Brain microvascular endothelial cell (primary cell): ENCODE data around the gene RDH8.

Source experiments
- DNase-seq: peaks from one replicate; pipeline ENCODE4 v3.0.0-alpha.2; 2020
- H3K27ac ChIP-seq: fragments of 250-450 bp; sonication (Bioruptor Pico); 2 replicates; pipeline ENCODE4 v1.5.1; 2020; ENCODE audit warnings: mild to moderate bottlenecking, moderate library complexity
- H3K27me3 ChIP-seq: fragments of 250-450 bp; sonication (Bioruptor Pico); replicated peaks from 2 replicates; pipeline ENCODE4 v1.5.1; 2020; ENCODE audit warnings: mild to moderate bottlenecking
- H3K36me3 ChIP-seq: fragments of 250-450 bp; sonication (Bioruptor Pico); replicated peaks from 2 replicates; pipeline ENCODE4 v1.5.1; 2020; ENCODE audit warnings: mild to moderate bottlenecking
- H3K4me3 ChIP-seq: 2 replicates; pipeline ENCODE4 v1.5.1; 2011; ENCODE audit warnings: low read depth, mild to moderate bottlenecking, control low read depth, low read length, moderate library complexity
- in situ Hi-C: cut with HindIII; loops from 2 replicates; pipeline ENCODE4 v1.10.0; 2017; ENCODE audit warnings: low sequenced_read_pairs, low pct_ligation_motif_present
- TF ChIP-seq, protein P1 (sequence below): IDR thresholded peaks from 2 replicates; pipeline ENCODE4 v1.5.1; 2011; ENCODE audit warnings: low read depth, mild to moderate bottlenecking, moderate library complexity, low read length, control low read depth, inconsistent platforms; ENCODE audit errors: missing control alignments

RDH8 gene

DNA sequence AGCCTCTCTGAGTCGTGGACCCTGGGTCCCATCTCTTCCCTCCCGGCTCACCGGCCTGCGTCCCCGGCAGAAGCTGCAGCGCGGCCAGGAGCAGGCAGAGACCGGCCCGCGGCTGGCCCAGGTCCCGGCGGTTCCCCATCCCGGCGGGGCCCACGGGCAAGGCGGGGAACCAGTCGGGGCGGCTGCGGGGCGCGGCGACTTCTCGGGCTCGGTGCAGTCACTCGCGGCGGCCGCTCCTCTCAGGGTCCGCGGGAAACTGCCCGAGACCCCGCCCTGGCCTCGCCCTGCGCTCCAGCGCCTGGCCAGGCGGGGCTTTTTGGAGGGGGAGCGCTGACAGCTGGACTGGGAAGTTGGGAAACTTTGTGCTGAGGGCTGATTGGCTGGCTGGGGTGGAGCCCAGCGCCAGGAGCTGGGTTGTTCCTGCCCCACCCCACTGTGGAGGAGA is 3.0 kb upstream of the RDH8 start, which contains the start of gene COL5A3:
Gene COL5A3, minus strand, starts transcription at position 258 of the 445 bp plus-strand sequence. Its CDS starts 119 bp downstream, at position 139.
- Histone ChIP-seq H3K4me3 (peak within 1 kb of the TSS; percentile 47), H3K36me3 (no peaks in the 10 kb centered on the region), H3K27me3 (peaks cover 9% of the 10 kb centered on the region), H3K27ac (peak within 1 kb of the TSS; percentile 94)
- in situ Hi-C loops: no loop called here
- no peak for DNase-seq
- TF ChIP-seq, protein P1, sequence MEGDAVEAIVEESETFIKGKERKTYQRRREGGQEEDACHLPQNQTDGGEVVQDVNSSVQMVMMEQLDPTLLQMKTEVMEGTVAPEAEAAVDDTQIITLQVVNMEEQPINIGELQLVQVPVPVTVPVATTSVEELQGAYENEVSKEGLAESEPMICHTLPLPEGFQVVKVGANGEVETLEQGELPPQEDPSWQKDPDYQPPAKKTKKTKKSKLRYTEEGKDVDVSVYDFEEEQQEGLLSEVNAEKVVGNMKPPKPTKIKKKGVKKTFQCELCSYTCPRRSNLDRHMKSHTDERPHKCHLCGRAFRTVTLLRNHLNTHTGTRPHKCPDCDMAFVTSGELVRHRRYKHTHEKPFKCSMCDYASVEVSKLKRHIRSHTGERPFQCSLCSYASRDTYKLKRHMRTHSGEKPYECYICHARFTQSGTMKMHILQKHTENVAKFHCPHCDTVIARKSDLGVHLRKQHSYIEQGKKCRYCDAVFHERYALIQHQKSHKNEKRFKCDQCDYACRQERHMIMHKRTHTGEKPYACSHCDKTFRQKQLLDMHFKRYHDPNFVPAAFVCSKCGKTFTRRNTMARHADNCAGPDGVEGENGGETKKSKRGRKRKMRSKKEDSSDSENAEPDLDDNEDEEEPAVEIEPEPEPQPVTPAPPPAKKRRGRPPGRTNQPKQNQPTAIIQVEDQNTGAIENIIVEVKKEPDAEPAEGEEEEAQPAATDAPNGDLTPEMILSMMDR: no peak

DNA sequence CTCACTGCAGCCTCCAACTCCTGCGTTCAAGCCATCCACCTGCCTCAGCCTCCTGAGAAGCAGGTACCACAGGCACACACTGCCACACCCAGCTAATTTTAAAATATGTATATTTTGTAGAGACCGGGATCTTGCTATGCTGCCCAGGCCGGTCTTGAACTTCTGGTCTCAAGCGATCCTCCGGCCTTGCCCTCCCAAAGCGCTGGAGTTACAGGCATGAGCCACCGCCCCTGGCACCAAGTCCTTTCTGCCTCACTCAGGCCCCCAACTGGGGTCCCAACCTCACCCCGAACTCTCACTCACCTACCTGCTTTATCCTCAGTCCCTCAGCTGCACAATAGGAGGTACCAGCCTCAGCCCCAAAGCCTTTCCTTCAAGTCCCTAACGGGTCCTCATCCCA is 2.3 kb upstream of the RDH8 start:
- in situ Hi-C loops: no loop called here
- DNase-seq: no peak
- Histone ChIP-seq H3K27ac (no peak overlapping the region), H3K4me3 (no peak overlapping the region), H3K27me3 (peaks cover 9% of the 10 kb centered on the region), H3K36me3 (no peaks in the 10 kb centered on the region)
- TF ChIP-seq, protein P1: no peak

DNA sequence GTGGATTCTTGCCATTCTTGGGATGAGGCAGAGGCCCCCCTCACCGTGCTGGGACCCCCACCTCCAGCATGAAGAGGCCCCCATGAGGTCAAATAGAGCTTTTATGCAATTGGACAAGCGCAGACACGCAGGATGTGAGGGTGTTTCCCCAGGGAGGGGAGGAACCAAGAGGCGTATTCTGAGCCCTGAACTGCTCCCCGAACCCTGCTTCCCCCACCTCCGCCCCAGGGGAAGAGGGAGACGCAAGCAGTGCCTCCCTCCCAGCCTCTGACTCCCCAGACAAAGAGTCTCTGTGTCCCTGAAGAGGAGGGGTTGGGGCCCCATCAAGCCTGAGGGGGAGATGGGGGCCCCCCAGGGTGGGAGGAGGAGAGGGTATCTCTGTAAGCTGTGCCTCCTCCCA is 1.3 kb upstream of the RDH8 start:
- Histone ChIP-seq H3K4me3 (no peak overlapping the region), H3K36me3 (no peaks in the 10 kb centered on the region), H3K27me3 (peaks cover 9% of the 10 kb centered on the region), H3K27ac (no peak overlapping the region)
- in situ Hi-C loops: no loop called here
- TF ChIP-seq, protein P1: no peak
- DNase-seq: no peak

DNA sequence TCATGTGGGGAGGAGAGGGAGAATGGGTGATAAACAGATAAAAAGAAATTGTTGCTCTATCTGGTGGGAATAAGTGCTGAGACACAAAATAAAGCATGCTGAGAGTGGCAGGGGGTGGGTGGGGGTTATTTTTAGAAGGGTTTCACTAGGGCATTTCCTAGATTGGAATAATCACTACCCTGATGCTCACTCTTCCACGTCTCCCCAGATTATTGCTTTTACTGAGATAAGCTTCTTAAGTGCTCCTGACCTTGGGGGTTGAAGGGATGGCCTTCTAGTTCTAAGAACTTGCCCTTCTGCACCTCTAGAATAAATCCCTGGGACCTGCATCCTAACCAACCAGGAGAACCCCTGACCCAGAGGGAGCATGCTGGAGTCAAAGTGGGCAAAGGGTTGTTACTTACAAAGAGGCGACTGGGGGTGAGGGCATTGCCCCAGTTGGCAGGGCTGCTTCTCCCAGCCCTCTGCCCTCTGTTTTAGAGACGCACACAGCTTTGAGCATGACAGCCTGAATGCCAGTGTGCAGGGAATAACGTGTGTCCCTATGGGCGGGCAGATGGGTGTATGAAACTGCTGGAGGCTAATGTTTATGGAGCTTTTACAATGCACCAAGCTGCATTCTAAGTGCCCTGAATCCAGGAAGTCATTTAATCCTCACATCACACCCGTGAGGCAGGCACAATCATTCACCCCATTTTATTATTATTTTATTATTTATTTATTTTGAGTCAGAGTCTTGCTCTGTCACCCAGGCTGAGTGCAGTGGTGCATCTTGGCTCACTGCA is 743 bp downstream of the RDH8 start:
- in situ Hi-C loops: no loop called here
- H3K4me3 ChIP-seq: no peak overlapping the region

GRCh38 chr19:10018263-10018662 is 5.0 kb downstream of the RDH8 start:
- H3K27ac ChIP-seq: peak overlapping the region; percentile 22
- no peak for DNase-seq
- H3K27me3 ChIP-seq: no peaks in the 10 kb centered on the region

More for the DNA sequence above, 743 bp downstream of the RDH8 start:
- no peak overlapping the region for H3K27ac ChIP-seq
- no peaks in the 10 kb centered on the region for H3K36me3 ChIP-seq
- H3K27me3 ChIP-seq: peaks cover 9% of the 10 kb centered on the region
- TF ChIP-seq, protein P1: no peak
- DNase-seq: no peak

More at GRCh38 chr19:10018263-10018662, 5.0 kb downstream of the RDH8 start:
- Histone ChIP-seq H3K36me3 (no peaks in the 10 kb centered on the region), H3K4me3 (no peak overlapping the region)
- TF ChIP-seq, protein P1: no peak
- in situ Hi-C loops: no loop called here
